Ramos (cell line): ENCODE results near the gene GPX7.
"Not testable (repeated sequence)": the region's sequence is repeated elsewhere in the genome, so short reads cannot be mapped to it uniquely, and the experiment has no call there.

Experiments
- in situ Hi-C: fragments of 300-500 bp; cut with MboI; formaldehyde crosslinking; loops from one replicate; pipeline ENCODE4 v1.14.3; 2022; ENCODE audit warnings: low sequenced_read_pairs; ENCODE audit not compliant: unreplicated experiment

Gene GPX7

DNA sequence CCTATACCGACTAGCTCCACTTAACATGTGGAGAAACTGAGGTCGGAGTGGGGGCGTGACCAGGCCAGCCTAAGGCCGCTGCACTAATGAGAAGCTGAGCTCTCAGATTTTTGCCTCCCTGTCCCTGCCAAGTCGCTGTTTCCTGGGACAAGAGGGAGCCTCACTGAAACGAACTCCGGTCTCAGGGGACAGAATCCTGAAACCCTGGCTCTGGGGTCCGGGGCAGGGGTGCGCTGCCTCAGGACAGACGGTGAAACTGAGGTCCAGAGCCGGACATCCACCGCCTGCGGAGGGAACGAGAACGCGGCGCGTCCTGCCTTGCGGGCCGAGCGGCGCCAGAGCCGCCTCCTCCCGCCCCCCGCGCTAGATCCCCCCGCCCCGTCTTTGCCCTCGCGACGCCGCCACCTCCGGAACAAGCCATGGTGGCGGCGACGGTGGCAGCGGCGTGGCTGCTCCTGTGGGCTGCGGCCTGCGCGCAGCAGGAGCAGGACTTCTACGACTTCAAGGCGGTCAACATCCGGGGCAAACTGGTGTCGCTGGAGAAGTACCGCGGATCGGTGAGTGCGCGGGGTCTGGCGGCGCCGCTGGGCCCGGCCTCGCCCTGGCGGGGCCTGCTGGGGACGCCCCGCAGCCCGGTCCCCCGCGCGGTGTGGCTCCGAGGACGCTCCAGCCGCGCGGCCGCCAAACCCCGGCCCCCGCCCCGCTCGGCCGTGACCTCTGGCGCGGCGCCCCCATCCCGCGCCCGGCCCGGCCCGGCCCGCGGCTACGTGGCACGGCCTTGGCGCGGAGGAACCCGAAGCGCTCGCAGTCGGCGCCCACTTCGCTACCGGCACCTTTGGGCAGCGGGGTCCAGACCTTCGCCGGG lies at the start of gene GPX7:
Gene GPX7 (plus strand): TSS at position 381 of the 865 bp plus-strand sequence. CDS start 39 bp downstream, at position 420.
- in situ Hi-C loops: no loop called here

DNA sequence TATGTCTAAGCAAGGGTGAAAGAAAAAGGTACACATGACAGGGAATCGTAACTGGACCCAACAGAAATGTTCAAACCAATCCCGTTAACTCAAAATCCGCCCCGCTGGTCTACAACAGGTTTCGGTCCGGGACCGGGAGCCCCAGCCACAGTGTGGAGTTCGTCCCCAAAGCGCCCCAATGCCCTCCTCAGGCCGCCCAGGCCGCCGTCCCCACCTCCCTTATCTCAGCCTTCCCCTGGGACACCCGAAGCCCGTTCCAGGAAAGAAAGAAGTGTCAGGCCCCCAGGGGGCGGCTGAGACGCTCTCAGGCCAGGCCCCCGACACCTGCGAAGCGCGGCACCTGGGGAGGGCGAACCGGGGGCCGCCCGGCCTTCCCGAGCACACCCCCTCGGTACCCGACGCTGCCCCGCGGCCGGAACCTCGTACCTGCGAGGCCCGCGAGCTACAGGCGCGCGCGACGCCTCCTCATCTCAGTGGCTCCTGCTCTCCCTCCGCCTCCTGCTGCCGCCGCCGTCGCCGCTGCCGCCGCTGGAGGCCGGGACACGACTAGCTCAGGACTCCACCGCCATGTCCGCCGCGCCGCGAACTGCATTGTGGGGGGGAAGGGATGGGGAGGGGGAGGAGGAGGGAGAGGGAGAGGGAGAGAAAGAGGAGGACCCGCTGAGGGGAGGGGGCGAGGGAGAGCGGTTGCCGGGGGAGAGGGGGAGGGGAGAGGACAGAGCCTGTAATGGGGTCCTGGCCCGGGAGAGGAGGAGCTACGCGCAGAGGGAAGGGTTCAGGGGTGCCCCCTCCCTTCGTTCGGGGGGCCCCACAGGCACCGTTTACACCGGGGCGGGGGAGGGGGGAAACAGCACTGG lies 49.4 kb upstream of the GPX7 start, which contains the start of gene TUT4:
Gene TUT4 (minus strand): TSS at position 588 of the 857 bp plus-strand sequence. CDS start 26,812 bp downstream, outside the sequence.
- in situ Hi-C loops: no loop called here

GRCh38 chr1:52553362-52554266 lies 48.6 kb upstream of the GPX7 start:
- in situ Hi-C loops: no loop called here

- in situ Hi-C loops: no loop called here
These were observed 47.9 kb upstream of the GPX7 start for GRCh38 chr1:52554267-52554640.

GRCh38 chr1:52554756-52555155 lies 47.4 kb upstream of the GPX7 start:
- in situ Hi-C loops: no loop called here

DNA sequence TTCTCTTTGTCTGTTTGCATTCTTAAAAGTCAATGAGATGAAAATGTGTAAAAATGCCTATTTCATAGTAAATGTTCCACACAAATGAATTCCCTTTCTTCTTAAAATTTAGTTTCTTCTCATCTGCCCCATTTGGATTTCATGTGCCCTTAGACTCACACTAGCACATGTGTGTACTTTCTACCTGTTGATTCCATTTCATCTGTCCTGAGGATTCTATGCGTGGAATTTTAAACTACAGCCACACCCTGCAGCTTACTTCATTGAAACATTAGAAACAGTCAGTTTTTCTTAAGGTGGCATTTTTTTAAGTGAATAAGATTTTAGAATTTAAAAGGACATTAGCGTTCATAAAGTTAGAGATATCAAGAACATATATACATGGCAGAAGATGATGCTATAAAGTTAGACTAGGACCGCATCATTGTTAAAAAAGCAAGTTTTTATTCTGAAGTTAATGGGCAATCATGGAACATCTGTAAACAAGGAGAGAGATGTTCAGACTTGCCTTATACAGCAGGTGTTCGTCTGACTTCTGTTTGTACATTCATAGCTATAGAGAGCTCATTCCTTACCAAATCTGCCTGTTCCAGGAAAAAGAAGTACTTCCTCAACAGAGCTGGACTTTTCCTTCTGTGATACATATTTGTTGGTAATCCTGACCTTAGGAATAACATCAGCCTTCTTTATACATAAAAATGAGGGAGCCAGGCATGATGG lies 45.4 kb upstream of the GPX7 start:
- in situ Hi-C loops: no loop called here

- in situ Hi-C loops: no loop called here
These were observed 43.2 kb upstream of the GPX7 start for GRCh38 chr1:52558941-52559340.

DNA sequence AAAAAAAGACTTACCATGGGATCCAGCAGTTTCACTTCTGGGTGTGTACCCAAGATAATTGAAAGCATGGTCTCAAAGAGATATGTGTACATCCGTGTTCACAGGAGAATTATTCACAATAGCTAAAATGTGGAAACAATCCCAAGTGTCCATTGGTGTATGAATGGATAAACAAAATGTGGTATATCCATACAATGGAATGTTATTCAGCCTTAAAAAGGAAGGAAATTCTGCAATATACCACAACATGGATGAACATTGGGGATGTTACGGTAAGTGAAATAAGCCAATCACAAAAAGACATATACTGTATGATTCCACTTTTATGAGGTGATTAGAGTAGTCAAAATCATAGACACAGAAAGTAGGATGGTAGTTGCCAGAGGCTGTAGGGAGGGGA lies 42.3 kb upstream of the GPX7 start:
- in situ Hi-C loops: no loop called here

DNA sequence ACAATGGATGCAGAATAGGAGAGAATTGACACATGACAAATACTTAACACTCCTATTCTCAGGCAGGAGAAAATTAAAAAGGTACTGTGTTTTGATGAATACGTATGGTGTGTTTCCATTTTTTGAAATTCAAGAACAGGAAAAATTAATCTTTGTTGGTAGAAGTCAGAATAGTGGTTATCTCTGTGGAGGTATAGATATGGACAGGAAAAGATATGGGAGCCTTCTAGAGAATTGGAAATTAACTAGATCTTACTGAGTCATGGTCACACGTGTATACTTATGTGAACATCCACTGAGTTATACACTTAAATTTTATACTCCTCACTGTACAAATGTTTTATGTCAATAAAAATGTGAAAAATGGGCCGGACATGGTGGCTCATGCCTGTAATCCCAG lies 39.4 kb upstream of the GPX7 start:
- in situ Hi-C loops: no loop called here

DNA sequence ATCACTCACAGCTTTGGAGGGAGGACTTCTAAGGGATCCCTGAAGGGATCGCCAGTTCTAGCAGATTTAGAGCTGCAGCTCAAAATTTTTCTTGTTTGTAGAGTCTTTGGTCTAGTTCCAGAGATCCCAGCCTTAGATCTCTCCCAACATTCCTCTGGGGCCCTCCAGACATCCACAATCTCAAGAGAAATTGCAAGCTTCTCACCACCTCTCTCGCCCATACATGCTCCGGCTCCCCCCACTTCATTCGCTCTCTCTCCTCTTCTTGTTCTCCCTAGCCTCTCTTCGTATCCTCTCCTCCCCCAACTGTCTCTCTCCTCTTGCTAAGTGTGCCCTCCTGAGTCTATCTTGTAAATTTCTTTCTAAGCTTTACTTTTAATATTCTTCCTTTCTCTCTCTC lies 34.2 kb upstream of the GPX7 start:
- in situ Hi-C loops: no loop called here

GRCh38 chr1:52569449-52570210 lies 32.5 kb upstream of the GPX7 start:
- in situ Hi-C loops: no loop called here

GRCh38 chr1:52571783-52572182 lies 30.4 kb upstream of the GPX7 start:
- in situ Hi-C loops: no loop called here

GRCh38 chr1:52572387-52572786 lies 29.8 kb upstream of the GPX7 start:
- in situ Hi-C loops: no loop called here

DNA sequence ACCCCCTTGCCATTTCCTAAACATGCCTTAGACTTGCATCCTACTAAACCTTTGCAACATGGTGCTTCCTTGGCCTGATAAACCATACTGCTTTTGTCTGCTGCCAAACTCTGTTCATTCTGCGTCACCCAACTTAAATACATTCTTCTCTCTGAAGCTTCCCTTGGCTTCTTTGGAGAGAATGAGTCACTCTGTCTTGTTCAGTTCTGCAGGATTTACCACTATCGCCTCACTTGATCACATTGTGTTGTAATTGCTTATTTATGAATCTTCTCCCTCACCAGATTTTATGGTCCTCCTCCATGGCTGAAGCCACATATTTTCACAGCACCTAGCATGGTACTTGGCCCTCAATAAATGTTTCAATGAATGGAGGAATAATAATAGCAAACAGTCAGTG lies 27.6 kb upstream of the GPX7 start:
- in situ Hi-C loops: no loop called here

DNA sequence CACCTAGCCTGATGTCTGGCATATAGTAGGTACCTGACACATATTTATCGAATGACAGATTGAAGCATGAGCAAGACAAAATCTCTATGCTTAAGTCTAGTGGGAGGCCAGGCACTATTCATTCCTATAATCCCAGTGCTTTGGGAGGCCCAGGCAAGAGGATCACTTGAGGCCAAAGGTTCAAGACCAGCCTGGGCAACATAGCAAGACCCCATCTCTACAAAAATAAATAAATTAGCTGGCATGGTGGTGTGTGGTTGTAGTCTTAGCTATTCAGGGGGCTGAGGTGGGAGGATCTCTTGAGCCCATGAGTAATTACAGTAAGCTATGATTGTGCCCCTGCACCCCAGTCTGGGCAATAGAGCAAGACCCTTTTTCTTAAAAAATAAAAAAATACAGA lies 26.1 kb upstream of the GPX7 start:
- in situ Hi-C loops: no loop called here

DNA sequence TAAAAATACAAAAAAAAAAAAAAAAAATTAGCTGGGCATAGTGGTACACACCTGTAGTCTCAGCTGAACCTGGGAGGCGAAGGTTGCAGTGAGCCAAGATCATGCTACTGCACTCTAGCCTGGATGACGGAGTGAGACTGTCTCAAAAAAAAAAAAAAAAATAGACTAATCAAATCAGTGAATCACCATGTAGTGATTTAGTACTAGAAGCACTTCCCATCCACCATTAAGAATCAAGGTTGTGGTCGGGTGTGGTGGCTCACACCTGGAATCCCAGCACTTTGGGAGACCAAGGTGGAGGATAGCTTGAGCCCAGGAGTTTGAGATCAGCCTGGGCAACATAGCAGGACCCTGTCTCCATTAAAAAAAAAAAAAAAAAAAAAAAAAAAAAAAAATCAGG lies 24.1 kb upstream of the GPX7 start:
- in situ Hi-C loops: not testable (repeated sequence)

DNA sequence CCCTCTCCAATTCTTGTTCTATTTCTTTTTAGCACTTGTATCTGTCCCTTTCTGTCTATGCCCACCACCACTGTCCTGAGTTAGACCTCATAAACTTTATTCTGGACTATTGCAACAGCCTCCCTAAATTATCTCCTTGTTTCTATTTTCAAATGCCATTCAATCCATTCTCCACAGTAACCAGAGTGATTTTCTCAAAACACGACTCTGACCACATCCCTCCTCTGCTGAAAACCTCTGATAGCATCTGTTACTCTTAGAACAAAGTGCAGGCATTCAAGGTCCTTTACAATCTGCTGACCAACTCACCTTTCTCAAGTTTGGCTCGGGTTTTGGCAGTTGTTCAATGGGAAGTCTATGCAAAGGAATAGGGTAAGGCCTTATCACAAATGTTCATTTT lies 22.8 kb upstream of the GPX7 start:
- in situ Hi-C loops: no loop called here

- in situ Hi-C loops: no loop called here
These were observed 21.9 kb upstream of the GPX7 start for GRCh38 chr1:52580283-52580682.

- in situ Hi-C loops: no loop called here
These were observed 20.0 kb upstream of the GPX7 start for GRCh38 chr1:52582116-52582696.
